ENCODE measurements around the gene DPEP1.

- TF ChIP-seq CTCF (IDR thresholded peaks at IDR 0.05 in 8 of 11, conservative IDR thresholded peaks at IDR 0.05 in 3 of 11) = no peak
- no peak for TF ChIP-seq POLR2A (IDR thresholded peaks at IDR 0.05)
Measured at GRCh38 chr16:89572485-89573205, 40.8 kb upstream of the DPEP1 start.

All from spleen (tissue), 7 donors.